Activated CD4-positive, alpha-beta T cell treated with anti-CD3 and anti-CD28 coated beads for 4 hours (primary cell): ENCODE data around the gene KCMF1.

Source experiments
- DNase-seq, 2 donors: peaks; one replicate each; pipeline ENCODE4 v3.0.0-alpha.2; 2020

The KCMF1 gene

DNA sequence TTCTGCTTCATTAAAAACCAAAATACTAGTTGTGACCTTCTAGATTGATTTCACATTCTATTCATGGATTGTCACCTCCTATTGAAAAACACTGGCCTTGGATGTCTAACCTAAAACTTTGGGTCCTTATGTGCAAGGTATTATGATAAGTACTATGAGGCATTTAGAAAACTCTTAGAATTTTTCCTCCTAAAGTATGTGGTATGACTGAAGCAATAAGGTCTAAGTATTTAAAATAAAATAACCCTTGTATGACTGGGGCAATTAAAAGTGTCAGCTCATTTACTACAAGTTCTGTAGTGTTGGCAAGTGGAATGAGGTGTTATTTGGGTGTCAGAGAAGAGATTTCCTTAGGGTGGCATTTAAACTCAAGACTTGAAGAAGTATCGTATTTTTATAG is 15.1 kb downstream of the KCMF1 start:
- DNase-seq = no peak

DNA sequence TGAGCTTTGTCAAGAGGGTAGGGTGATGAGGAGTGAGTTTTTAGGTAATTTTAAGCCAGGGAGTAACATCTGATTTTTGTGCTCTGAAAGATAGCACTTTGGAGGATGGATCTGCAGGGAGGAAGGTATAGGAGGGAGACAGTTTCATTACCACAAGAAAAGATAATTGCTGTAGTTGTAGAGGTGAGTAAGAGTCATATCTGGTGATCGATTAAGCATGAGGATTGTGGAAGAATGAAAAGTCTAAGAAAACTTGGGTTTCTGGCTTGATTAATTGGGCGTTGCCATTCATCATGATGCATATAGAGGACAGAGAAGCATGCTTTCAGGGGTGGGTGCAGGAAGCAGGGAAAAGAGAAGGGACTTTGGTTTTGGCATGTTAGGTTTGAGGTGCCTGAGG is 18.5 kb downstream of the KCMF1 start:
- DNase-seq = no peak

- no peak for DNase-seq
These were observed 19.0 kb downstream of the KCMF1 start for GRCh38 chr2:84989927-84990326.

GRCh38 chr2:84991404-84992160 is 20.6 kb downstream of the KCMF1 start:
- no peak for DNase-seq

GRCh38 chr2:84995826-84996225 is 24.9 kb downstream of the KCMF1 start:
- DNase-seq = no peak

- no peak for DNase-seq
These were observed 25.9 kb downstream of the KCMF1 start for GRCh38 chr2:84996909-84997308.

DNA sequence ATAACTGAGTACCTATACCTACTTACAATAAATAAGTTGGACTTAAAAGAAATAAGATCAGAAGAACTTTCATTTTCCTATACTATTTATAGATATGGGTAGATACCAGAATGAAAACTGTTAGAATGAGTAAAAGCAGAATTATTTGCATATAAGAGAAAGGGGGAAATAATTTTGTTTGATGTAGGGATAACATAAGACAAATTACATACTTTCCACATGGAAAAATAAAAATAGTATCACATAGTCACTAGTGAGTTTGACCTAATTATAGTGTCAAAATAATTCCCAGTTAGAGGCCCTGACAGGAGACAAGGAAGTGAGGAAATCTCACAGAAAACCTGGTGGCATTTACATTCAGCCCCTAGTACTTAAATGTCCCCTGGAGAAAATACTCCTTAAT is 28.6 kb downstream of the KCMF1 start:
- DNase-seq = no peak

DNA sequence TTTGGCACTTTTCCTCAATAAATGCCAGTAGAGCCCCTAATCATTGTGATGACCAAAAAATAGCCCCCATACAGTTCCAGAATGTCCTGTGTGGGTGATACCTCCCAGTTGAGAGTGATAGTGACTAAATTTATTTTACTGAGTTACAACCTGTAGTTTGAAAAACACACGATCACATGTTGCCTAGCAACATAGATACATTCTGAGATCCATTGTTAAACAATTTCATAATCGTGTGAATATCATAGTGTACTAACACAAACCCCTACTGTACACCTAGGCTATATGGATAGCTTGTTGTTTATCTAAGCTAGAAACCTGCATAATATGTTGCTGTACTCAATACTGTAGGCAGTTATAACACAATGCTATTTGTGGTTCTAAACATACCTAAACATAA is 30.6 kb downstream of the KCMF1 start:
- DNase-seq = no peak

DNA sequence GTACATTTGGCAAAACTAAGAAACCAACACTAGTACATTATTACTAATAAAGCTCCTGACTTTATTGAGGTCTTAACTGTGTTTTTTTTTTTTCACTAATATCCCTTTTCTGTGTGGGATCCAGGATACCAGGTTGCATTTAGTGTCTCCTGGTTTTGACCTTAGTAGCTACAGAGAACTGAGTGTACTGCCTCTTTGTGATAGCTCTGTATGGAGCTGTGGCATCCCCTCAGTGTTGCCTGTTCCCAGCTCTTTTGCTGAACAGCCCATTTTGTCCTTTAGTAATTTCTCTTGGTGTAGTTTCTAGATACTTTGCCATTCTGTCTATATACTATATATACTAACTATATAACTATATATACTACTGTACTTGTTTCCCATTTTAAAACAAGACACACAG is 31.6 kb downstream of the KCMF1 start:
- no peak for DNase-seq

DNA sequence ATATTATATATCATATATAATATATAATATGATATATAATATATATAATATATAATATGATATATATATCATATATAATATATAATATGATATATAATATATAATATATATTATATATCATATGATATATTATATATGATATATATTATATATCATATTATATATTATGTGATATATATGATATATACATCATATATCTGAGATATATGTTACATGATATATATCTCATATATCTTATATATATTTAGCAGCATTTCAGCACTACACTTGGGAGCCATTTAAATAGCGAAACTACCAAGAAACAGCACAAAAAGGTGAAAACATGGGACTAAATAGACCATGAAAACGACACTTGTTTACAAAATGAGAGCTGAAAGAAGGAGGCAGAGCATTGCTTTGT is 37.3 kb downstream of the KCMF1 start:
- no peak for DNase-seq

DNA sequence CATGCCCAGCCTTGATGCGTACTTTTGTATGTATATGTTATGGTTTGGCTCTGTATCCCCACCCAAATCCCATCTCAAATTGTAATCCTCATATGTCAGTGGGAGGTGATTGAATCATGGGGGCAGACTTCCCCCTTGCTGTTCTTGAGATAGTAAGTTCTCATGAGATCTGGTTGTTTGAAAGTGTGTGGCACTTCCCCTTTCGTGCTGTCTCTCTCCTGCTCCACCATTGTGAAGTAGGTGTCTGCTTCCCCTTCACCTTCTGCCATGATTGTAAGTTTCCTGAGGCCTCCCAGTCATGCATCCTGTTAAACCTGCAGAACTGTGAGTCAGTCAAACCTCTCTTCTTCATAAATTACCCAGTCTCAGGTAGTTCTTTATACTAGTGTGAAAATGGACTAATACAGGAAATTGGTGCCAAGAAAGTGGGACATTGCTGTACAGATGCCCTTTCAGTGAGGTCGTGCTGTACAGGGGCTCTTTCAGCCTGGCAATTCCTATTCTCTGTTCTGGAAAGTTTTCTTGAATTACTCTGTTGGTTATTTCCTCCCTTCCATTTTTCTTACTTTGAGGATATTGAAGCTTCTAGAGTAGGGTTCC is 38.2 kb downstream of the KCMF1 start:
- no peak for DNase-seq

DNA sequence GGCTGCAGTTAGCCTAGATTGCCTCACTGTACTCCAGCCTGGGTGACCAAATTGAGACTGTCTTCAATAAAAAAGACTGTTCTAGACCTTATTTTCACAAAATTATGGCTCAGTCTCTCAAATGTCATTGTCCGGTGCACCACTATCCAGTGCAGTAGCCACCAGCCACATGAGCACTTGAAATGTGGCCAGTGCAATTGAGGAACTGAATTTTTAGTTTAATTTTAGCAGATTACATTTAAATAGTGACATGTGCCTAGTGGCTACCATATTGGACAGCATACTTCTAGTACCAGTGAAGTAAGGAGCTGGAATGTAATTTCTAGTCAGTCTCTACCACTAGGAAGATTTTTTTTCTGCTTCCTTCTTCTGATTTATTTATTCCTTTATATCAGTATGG is 39.4 kb downstream of the KCMF1 start:
- no peak for DNase-seq

DNA sequence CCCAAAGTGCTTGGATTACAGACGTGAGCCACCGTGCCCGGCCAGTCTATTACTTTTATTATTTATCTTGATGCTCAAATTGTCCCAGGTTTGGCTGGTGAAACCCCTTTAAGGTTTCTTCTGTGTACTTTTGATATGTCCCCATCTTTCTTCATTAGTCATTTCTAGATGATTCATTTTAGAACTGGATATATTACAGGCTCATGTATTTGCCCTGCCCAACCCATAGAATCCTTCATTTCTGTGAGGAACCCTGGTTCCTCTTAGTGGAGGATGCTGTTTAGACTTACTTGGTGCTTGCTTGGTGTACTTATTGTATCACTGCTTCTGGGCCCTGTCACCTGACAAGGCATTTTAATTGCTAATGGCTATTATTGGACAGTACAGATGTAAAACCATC is 40.1 kb downstream of the KCMF1 start:
- no peak for DNase-seq

DNA sequence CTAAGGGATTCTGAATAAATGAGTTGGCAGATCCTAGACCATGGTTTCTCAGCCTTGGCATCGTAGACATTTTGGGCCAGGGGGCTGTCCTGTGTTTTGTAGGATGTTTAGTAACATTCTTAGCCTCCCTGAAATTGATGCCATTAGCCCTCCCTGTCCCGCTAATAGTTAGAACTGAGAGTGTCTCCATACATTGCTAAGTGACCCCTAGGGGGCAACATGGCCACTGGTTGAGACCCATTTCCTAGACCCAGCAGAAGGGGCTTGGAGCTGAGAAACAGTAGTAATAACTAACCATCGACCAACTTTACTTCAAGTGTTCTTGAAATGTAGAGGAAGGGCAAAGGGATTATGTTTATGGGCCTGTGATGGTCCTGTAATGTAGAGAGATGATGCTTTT is 40.8 kb downstream of the KCMF1 start:
- no peak for DNase-seq

DNA sequence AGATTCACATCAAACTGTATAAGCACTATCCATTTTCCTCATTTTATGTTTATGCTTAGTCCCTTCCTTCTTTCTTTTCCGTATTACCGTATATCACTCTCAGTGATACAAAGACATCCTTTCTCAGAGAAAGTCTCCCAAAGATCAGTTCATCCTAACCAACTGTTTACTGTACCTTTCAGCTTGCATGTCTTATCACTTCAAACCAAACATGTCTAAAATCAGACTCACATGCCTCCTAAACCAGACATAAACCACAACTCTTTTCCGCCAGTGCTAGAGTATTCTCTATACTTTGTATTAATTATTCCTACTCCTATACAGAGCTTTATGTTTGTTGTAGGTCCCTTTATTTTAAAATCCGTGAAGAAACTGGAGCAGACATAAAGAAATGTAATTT is 41.5 kb downstream of the KCMF1 start:
- no peak for DNase-seq

GRCh38 chr2:85012855-85013254 is 41.9 kb downstream of the KCMF1 start:
- DNase-seq = no peak

GRCh38 chr2:85015653-85016360 is 44.8 kb downstream of the KCMF1 start:
- no peak for DNase-seq

GRCh38 chr2:85016446-85016845 is 45.5 kb downstream of the KCMF1 start:
- DNase-seq = no peak

DNA sequence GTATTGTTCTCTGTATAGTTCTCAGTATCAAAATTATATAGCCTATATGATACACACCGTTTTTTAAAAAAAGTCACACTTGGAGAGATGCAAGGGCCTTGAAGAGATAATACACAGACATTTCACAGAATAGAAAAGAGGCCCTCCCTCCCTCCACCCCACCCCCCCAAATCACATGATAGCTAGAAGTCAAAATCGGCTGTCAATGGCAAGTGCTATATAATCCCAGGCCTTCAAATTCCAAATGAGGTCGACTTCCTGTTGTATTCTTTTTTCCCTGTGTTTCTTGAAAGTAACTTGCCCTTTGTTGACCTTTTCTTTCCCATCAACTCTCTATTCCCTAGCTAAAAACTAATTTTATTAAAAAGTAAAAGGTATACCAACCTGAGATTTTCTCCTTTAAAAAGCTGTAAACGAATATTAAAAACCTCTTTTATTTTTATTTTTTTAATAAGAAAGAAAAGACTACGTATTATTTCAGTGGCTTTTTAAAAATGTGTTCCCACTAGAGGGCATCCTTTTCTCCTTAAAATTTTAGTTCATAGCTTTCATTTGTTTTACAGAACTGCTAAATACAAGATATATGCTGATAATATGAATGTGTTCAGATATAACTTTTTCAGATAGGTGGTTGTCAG is 46.6 kb downstream of the KCMF1 start:
- DNase-seq = no peak

GRCh38 chr2:85018049-85018447 is 47.1 kb downstream of the KCMF1 start:
- no peak for DNase-seq

GRCh38 chr2:85019121-85019520 is 48.2 kb downstream of the KCMF1 start:
- DNase-seq = no peak

DNA sequence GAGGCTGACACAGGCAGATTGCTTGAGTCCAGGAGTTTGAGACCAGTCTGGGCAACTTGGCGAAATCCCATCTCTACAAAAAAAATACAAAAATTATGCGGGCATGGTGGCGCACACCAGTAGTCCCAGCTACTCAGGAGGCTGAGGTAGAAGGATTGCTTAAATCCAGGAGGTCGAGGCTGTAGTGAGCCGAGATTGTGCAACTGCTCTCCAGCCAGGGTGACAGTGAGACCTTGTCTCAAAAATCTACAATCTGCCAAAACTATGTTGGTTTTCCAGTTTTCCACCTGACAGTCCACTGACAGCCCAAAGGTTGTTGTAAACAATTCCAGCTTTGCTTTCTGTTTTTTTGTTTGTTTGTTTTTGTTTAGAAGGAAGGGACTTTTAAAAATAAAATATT is 51.3 kb downstream of the KCMF1 start:
- no peak for DNase-seq

DNA sequence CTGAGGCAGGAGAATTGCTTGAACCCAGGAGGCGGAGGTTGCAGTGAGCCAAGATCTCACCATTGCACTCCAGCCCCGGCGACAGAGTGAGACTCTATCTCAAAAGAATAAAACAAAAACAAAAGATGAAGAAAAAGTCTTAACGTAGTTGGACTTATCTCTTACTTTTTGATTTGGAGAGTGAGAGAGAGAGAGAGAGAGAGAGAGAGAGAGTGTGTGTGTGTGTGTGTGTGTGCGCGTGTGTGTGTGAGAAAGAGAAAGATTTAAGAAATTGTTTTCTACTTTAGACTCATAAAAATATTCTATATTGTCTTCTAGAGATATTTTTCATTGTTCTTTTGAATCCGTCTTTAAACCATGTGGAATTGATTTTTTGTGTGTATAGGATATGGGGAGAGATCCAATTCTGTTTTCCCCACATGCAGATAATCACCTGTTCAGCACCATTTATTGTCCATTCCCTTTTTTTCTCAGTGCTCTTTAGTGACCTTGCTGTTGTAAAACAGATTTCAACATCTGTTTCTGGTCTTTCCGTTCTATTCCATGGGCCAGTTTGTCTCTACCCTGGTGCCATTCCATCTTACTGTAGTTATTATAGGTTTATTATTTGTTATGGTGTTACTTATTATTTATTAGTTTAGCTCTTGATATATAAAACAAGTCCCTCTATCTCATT is 53.5 kb downstream of the KCMF1 start:
- no peak for DNase-seq
